IPS-NIHi7 (cell line): ENCODE results near the gene PAPLN.
"Not testable (repeated sequence)": the region's sequence is repeated elsewhere in the genome, so short reads cannot be mapped to it uniquely, and the experiment has no call there.

Source experiments
- DNase-seq: peaks from one replicate; pipeline ENCODE4 v3.0.0; 2012; ENCODE audit warnings: mixed read lengths; ENCODE audit errors: extremely low spot score

The PAPLN gene, protein sequence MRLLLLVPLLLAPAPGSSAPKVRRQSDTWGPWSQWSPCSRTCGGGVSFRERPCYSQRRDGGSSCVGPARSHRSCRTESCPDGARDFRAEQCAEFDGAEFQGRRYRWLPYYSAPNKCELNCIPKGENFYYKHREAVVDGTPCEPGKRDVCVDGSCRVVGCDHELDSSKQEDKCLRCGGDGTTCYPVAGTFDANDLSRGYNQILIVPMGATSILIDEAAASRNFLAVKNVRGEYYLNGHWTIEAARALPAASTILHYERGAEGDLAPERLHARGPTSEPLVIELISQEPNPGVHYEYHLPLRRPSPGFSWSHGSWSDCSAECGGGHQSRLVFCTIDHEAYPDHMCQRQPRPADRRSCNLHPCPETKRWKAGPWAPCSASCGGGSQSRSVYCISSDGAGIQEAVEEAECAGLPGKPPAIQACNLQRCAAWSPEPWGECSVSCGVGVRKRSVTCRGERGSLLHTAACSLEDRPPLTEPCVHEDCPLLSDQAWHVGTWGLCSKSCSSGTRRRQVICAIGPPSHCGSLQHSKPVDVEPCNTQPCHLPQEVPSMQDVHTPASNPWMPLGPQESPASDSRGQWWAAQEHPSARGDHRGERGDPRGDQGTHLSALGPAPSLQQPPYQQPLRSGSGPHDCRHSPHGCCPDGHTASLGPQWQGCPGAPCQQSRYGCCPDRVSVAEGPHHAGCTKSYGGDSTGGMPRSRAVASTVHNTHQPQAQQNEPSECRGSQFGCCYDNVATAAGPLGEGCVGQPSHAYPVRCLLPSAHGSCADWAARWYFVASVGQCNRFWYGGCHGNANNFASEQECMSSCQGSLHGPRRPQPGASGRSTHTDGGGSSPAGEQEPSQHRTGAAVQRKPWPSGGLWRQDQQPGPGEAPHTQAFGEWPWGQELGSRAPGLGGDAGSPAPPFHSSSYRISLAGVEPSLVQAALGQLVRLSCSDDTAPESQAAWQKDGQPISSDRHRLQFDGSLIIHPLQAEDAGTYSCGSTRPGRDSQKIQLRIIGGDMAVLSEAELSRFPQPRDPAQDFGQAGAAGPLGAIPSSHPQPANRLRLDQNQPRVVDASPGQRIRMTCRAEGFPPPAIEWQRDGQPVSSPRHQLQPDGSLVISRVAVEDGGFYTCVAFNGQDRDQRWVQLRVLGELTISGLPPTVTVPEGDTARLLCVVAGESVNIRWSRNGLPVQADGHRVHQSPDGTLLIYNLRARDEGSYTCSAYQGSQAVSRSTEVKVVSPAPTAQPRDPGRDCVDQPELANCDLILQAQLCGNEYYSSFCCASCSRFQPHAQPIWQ

DNA sequence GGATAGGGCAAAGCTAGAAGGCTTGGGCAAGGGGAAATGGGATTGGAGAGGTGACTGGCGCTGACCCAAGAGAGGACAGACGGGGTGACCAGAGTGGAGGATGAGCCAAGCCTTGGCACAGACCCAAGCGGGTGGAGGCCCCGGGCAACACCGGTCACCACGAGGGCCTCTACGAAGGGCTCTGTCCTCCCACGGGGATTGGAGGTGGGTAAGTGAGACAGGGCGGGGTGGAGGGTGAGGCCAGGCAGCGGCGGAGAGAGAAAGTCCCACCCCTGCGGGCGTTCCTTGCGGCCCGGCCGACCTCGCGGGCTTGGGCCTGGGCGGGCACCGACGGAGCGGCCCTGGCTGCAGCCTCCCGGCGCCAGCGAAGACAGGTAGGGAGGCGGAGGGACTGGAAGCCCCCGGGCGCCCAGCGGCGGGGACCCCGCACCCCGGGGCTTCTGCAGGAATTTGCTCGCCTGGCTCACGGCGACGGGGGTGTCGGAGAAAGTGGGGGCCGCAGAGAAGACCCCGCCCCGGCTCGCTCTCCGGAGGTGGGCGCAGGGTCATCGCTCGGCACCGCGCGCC lies at the start of gene PAPLN:
Gene PAPLN, plus strand, starts transcription at position 288 of the 567 bp plus-strand sequence. CDS start 2,273 bp downstream, outside the sequence.
- no peak for DNase-seq

DNA sequence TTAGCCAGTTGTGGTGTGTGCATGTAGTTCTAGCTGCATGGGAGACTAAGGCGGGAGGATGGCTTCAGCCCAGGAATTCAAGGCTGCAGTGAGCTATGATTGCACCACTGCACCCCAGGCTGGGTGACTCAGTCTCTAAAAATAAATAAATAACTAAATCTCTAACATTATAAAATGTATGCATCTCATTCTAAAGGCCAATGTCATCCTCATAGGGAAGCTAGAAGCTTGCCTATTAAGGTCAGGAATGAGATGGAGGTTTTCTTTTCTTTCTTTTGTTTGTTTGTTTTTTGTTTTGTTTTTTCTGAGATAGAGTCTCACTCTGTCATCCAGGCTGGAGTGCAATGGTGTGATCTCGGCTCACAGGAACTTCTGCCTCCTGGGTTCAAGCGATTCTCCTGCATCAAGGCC lies 48.8 kb upstream of the PAPLN start:
- DNase-seq = no peak

DNA sequence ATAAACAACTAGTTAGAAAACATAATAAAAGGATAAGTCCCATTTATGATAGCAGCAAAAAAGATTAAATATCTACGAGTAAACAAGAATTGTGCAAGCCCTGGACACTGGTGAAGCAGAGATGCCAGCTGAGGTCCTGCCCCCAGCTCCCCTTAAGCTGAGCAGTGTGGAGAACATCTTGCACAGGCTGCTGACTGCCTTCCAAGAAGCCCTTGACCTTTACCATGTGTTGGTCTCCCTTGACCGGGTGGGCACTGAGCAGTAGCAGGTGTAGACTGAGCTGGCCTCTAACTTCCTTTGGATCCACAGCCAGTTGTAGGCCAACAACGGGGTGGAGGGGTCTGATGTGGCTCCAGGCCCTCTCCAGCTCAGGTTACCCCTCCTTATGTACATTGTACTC lies 47.7 kb upstream of the PAPLN start:
- DNase-seq = no peak

DNA sequence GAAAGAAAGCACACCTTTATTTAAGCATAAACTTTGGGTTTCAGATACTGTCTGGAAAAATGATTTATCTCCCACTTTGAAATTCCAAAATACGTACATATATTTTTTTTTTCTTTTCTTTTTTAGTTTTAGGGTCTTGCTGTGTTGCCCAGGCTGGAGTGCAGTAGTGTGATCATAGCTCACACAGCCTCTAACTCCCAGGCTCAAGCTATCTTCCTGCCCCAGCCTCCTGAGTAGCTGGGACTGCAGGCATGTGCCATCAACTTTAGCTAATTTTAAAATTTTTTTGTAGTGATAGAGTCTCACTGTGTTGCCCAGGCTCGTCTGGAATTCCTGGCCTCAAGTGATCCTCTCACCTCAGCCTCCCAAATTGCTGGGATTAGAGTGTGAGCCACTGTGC lies 45.9 kb upstream of the PAPLN start:
- DNase-seq = no peak

DNA sequence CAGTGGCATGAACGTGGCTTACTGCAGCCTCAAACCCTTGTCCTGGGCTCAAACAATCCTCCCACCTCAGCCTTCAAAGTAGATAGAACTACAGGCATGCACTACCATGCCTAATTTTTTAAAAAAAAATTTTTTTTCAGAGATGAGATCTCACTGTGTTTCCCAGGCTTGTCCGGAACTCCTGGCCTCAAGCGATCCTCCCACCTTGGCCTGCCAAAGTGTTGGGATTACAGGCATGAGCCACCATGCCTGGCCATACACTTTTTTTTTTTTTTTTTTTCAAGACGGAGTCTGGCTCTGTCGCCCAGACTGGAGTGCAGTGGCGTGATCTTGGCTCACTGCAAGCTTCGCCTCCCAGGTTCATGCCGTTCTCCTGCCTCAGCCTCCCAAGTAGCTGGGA lies 43.0 kb upstream of the PAPLN start:
- not testable (repeated sequence) for DNase-seq

DNA sequence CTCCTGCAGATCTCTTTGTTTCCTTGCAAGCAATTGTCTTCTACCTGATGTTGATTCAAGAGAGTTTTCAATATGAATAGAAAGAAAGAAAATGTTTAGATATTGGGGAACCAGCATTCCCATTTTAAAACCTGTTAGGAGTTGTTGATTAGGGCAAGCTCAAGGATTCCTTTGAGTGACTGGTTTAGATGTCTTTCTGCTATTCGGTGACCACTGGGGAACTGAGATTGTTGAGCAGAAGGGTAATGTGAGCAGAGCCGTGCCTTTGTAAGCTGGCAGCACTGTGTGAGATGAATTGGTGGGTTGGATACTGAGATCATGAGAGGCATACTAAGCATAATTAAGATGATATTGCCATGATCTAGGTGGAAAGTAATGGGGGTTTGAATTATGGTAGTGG lies 39.1 kb upstream of the PAPLN start:
- no peak for DNase-seq

DNA sequence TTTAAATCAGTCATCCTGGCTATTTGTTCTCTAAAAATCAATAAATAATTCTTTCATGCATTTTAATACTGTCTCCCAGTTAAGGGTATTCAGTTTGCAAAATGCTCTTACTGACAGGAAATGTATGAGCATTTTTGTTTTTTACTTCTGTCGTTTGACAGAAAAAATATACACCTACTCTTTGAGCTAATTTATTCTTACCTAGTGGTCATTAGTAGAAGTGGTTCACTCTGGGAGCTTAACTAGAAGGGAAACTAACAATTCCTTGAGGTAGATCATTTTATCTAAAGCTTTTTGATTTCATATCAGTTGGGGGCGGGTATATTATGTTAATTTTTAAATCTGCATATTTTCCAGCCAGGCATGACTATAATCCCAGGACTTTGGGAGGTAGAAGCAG lies 33.8 kb upstream of the PAPLN start:
- DNase-seq = no peak

DNA sequence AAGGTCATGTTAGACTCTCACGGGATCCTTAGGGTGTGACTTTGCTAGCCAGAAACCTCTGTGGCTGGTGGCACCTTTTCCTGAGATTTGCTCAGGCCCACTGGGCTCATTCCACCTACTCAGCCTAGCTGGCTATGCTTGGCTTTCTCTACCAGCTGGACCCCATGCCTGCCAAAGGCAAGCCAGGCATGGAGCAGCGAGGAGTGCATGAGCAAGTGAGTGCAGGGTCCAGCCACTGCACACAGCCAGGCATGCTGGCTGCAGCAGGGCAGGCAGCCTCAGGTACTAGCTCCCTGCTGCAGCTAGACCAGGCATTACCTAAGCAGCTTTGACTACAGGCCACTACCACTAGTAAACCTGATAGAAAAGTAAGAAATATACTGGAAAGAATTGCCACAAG lies 29.7 kb upstream of the PAPLN start:
- no peak for DNase-seq

DNA sequence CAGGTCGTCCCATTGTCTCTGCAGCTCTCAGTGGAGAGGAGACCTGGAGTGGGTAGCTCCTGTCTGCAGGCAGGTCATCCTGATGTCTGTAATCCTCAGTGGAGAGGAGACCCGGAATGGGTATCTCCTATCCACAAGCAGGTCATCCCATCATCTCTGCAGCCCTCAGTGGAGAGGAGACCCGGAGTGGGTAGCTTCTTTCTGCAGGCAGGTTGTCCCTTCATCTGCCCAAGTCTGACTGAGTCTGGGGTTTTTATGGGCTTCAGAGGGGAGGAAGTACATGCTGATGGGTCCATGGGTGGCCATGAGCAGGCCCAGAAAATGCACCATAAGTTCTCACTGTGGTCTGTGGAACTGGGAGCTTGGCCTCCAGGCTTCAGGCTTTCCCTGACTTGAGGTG lies 28.9 kb upstream of the PAPLN start:
- no peak for DNase-seq

DNA sequence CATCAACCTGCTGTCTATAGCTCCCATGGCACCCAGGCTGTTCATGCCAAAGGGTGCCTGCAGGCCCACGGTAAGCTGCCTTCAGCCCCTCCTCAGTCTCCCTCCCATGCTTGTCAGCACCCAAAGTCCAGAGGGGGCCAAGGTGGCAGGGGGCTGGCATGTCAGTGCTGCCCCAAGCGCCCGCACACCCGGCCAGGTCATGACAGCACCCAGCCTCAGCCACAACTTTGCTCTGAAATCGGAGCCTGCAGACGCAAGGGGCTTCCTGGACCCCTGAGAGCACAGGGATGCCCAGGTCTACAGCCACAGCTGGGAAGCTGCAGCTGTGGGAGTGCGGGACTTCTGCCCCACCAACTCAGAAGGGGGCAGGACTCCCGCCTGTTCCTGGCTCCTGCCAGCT lies 28.5 kb upstream of the PAPLN start:
- DNase-seq = no peak

DNA sequence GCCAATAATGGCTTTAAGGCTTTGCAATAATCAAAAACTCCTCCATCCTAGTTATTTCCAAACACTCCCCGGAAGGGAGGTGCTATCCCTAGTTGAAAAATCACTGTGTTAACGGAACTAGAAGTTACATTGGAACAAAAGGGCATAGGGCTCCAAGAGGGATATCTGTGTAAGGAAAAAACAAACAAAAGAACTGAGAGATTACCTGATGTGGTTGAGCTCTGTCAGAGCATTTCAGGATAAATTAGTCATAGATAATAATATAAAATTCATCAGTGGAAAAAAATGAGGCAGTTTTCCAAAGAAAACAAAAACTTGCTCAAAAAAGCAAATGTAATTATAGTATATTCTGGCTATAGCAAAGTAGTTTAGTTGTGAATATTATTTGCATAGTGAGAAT lies 27.4 kb upstream of the PAPLN start:
- DNase-seq = no peak

DNA sequence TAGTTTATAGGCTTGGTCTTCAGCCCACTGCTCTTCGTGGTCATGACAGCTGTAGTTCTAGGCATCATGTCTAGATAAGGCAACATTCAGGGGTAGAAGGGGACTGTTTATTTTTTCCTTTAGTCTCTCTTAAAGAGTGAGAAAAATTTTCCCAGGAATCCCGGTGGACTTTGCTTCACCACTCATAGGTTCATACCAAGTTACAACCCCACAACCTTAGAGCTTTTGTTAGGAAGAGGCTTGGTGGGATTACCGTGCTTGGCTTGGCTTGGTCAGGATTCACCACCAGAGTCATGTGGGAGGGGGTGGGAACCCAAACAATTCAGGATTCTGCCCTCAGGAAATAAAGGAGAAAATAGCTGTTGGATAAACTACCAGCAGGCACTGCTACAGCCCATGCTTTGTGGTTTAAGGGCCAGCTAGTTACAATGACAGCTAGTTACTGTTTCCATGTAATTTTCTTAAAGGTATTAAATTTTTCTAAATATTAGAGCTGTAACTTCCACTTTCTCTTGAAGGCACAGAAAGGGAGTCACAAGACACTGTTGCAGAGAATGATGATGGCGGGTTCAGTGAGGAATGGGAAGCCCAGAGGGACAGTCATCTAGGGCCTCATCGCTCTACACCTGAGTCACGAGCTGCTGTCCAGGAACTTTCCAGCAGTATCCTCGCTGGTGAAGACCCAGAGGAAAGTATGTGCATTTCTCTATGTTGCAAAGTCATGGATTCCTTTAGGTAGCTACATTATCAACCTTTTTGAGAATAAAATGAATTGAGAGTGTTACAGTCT lies 25.9 kb upstream of the PAPLN start:
- no peak for DNase-seq

DNA sequence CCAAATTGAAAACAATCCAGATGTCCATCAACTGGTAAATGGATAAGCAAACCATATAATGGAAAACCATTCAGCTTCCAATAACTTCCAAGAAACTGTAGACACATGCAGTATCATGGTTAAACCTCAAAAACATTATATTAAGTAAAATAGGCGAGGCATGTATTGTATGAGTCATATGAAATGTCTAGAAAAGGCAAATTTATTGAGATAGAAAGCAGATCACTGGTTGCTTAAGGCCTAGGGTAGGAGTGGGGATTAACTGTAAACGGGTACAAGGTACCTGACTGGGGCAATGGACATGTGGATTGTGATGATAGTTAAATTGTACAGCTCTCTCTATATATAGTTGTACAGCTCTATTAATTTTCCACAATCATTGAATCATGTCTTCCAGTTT lies 21.3 kb upstream of the PAPLN start:
- DNase-seq = no peak

DNA sequence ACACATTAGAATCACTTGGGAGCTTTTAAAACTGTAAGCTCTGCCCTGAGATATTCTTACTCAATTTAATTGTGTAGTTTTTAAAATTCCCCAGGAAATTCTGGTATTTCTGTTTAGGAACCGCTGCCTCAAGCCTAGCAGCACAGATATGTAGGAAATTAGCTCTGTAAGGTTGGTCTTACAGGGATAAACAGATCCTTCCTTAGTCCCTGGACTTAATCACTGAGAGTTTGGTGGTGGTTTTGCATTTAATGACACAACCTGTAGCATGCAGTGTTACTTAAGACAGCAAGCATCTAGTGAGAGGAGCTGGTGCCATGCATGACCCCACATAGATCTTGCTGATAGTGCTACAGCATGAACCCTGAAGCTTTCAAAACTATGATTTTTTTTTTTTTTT lies 19.9 kb upstream of the PAPLN start:
- DNase-seq = no peak

DNA sequence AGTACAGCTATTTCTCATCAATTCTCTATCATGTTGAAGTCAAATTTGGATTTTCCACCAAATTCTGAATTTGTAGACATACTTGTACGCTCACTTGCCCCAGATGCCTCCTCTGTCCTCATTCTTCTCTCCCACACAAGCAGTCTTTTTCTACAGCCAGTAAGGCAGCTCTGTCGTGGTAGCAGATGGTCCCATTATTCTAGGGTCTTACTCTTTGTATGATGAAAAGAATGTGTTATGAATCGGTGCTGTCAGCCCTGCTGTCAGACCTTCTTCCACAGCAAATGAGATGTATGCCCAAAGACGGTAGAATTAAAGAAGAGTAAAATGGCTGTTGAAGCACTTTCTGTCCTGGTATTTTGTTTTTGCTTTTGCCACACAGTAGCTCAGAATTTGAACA lies 17.2 kb upstream of the PAPLN start:
- DNase-seq = no peak

DNA sequence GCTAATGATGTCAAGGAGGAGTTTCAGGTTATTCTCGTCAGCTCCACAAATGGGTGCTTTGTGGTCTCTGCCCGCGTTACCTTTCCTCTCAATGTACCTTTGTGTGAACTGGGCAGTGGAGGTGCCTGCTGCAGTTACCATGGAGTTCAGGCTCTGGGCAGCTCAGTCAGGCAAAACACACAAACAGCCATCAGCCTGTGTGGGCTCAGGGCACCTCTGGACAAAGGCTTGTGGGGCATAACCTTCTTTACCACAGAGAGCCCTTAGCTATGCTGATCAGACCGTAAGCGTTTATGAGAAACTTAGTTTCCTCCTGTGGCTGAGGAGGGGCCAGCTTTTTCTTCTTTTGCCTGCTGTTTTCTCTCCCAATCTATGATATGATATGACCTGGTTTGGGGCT lies 16.7 kb upstream of the PAPLN start:
- no peak for DNase-seq

DNA sequence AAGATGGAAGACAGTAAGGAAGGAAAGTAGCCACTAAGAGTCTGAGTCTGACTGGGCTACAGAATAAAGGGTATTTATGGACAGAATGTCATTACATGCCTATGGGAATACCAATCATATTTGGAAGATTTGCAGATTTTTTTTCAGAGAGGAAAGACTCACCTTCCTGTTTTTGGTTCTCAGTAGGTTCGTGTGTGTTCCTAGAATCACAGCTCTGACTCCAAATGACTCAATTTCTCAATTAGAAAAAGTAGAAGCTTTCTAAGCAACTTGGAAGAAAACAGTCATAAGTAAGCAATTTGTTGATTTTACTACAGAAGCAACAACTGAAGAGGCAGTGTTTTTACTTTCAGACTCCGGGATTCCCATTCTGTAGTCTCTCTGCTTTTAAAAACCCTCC lies 15.4 kb upstream of the PAPLN start:
- no peak for DNase-seq

DNA sequence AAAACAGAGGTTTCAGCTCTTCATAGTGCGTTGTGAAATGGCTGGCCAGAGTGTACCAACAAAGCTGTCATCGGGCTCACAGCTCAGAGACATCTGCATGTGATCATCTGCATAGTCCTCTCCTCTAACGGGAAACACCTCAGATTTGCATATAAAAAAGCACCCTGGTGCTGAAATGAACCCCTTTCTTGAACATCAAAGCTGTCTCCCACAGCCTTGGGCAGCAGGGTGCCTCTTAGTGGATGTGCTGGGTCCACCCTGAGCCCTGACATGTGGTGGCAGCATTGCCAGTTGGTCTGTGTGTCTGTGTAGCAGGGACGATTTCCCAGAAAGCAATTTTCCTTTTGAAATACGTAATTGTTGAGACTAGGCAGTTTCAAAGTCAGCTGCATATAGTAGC lies 14.3 kb upstream of the PAPLN start:
- DNase-seq = no peak

DNA sequence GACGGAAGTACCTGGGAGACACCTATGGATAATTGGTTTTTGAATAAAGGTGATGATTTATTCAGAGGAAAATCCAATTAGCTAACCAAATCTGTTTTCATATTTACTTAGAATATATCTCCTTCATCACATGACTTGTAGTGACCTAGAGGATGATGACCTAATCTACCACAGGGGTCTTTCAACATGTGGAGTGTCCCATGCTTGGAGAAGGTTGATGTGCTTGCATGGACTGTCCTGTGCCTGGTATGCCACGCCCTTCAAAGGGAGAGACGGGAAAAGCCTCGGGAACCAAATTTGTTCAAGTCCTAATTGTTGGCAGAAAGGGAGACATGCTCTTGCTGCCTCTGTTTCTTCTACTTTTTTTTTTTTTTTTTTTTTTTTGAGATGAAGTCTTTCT lies 11.8 kb upstream of the PAPLN start:
- DNase-seq = no peak

DNA sequence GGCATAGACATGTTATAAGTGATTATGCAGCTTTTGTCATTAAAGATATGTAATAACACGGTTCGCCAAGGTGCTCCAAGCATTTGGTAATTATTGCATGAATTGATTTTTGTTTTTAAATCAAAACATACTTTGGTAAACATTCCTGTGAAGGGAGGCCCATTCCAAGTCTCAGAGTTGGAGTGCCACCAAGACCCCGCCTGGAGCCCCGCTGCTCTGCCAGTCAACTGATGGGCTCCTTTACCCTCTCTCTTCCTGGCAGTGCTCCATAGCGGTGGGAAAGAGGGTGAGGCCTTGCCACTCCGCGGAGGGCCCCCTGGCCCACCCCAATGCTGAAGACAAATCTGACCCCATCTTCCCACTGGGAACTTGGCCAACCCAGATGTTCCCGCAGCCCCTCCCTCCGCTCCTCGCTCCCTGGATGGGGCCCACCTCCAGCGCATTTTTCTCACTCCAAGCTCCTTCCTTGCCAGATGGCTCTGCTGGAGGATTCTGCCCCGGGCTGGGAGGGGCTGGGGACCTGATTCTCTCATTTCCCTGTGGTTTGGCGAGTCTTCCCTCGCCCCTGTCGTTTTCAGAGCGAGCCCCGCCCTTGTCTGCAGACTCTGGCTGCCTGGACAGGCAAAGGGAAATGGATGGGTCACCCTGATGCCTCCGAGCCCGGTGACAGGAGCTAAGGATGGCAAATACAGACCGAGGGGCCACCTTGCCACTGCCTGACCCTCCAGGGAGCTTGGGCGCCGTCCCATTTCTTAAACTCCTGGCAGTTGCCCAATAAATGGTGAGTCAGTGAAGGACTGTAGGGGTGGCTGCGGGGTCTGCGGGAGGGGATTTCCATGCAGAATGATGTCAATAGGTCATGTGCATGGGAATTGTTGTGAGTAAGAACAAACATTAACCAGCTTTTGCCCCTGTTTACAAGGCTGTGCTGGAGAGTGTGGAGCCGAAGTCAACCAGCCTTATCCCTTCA lies 9.2 kb upstream of the PAPLN start:
- DNase-seq = peak; percentile 65
